Panc1 (cell line): ENCODE results near the gene KNCN. TPM values are rescaled to one million over a fixed set of nuclear protein-coding genes. Genes with fewer than 3 reads are reported as not detected.

Experiments
- ATAC-seq: fragments of 200-7000 bp; cut with Tn5 transposase; 2 replicates; pipeline ENCODE4 v1.9.1; 2020; ENCODE audit warnings: mild to moderate bottlenecking, moderate library complexity
- BruUV-seq: library from RNA; stranded (reverse); fragments of 400-500 nt; replicated peaks from 2 replicates; lab custom pipeline; 2021; lab: Mats Ljungman, UMichigan
- CTCF ChIA-PET: fragments of 300-600 bp; sonication (Branson Sonifier 250); formaldehyde crosslinking; loops from one replicate; lab custom pipeline; 2022; ENCODE audit warnings: antibody characterized with exemption; lab: Charles Lee
- POLR2A ChIA-PET: fragments of 300-600 bp; sonication (Branson Sonifier 250); formaldehyde crosslinking; loops from one replicate; lab custom pipeline; 2022; ENCODE audit warnings: antibody characterized with exemption; lab: Charles Lee
- DNase-seq: peaks from one replicate; pipeline ENCODE4 v3.0.0-alpha.2; 2010; ENCODE audit warnings: low read depth, low spot score
- H3K27ac ChIP-seq: 2 replicates; pipeline ENCODE4 v1.5.1; 2011; ENCODE audit warnings: mild to moderate bottlenecking, low read length, inconsistent platforms
- H3K27me3 ChIP-seq: fragments of 200-500 bp; sonication (Bioruptor generic); 2 replicates; pipeline ENCODE4 v1.6.0; 2014; ENCODE audit warnings: low read length, inconsistent platforms; ENCODE audit not compliant: control insufficient read depth, insufficient read depth
- H3K36me3 ChIP-seq: fragments of 200-500 bp; sonication (Bioruptor generic); 2 replicates; pipeline ENCODE4 v1.5.1; 2014; ENCODE audit warnings: inconsistent platforms, mild to moderate bottlenecking, low read length, moderate library complexity; ENCODE audit not compliant: control insufficient read depth, insufficient read depth
- H3K4me1 ChIP-seq: 2 replicates; pipeline ENCODE4 v1.5.1; 2011; ENCODE audit warnings: inconsistent platforms, mild to moderate bottlenecking, low read length, moderate library complexity; ENCODE audit not compliant: control insufficient read depth, insufficient read depth
- H3K4me3 ChIP-seq, 2 experiments: 2 replicates each; pipeline ENCODE4 v1.5.1; 2011 to 2012; ENCODE audit warnings: low read depth in 2 of 2, low read length in 2 of 2, mild to moderate bottlenecking in 2 of 2, inconsistent platforms in 1 of 2, moderate library complexity in 1 of 2
- H3K9me3 ChIP-seq: fragments of 200-500 bp; sonication (Bioruptor generic); 2 replicates; pipeline ENCODE4 v1.5.1; 2014; ENCODE audit warnings: low read depth, mild to moderate bottlenecking, inconsistent platforms, low read length, moderate library complexity; ENCODE audit not compliant: control insufficient read depth, insufficient read depth
- CTCF ChIP-seq: fragments of 450-650 bp; IDR thresholded peaks from 2 replicates; pipeline ENCODE4 v1.5.1; 2017; ENCODE audit warnings: mild to moderate bottlenecking
- POLR2AphosphoS5 ChIP-seq: IDR thresholded peaks from 2 replicates; pipeline ENCODE4 v1.6.1; 2012; ENCODE audit warnings: mild to moderate bottlenecking, low read depth, low read length, moderate library complexity
- REST ChIP-seq, 2 experiments: IDR thresholded peaks; 2 replicates each; pipeline ENCODE4 v1.6.1; 2011 to 2012; ENCODE audit warnings: low read depth in 2 of 2, control low read depth in 1 of 2, low read length in 1 of 2, mild to moderate bottlenecking in 1 of 2, moderate library complexity in 1 of 2; ENCODE audit not compliant: insufficient read depth in 1 of 2
- SIN3A ChIP-seq: IDR thresholded peaks from 2 replicates; pipeline ENCODE4 v1.6.1; 2012; ENCODE audit warnings: low read depth, mild to moderate bottlenecking, low read length, moderate library complexity, borderline replicate concordance; ENCODE audit not compliant: insufficient read depth
- TCF7L2 ChIP-seq: IDR thresholded peaks from 2 replicates; pipeline ENCODE4 v1.6.1; 2011; ENCODE audit warnings: mild to moderate bottlenecking, low read depth, low read length, inconsistent platforms
- in situ Hi-C: cut with HindIII; loops from 2 replicates; pipeline ENCODE4 v1.10.0; 2016; ENCODE audit warnings: low sequenced_read_pairs, low pct_unique_long_range_greater_than_20kb
- intact Hi-C: fragments of 100-400 bp; cut with micrococcal nuclease; formaldehyde crosslinking; loops from one replicate; pipeline ENCODE4 v1.10.0; 2022; ENCODE audit not compliant: unreplicated experiment
- total RNA-seq: library from RNA; stranded (reverse); gene quantifications from one replicate; pipeline ENCODE4 v1.2.1, GENCODE V29; 2021; ENCODE audit not compliant: unreplicated experiment

KNCN gene
- total RNA-seq, 1 experiment from 2014 or later: not detected

GRCh38 chr1:46596846-46597245, 45.4 kb upstream of the KNCN start:
- H3K36me3 ChIP-seq: no peaks in the 10 kb centered on the region
- H3K9me3 ChIP-seq: no peaks in the 10 kb centered on the region
- no peak overlapping the region for H3K27ac ChIP-seq
- no peak overlapping the region for H3K4me3 ChIP-seq
- no peak for DNase-seq
- no peaks in the 10 kb centered on the region for H3K27me3 ChIP-seq
- TF ChIP-seq REST (IDR thresholded peaks at IDR 0.05; ENCODE audit: insufficient read depth in 1 of 2, low read depth in 2 of 2, low read length in 1 of 2): no peak
- TF ChIP-seq TCF7L2: no peak
- no peak for TF ChIP-seq SIN3A
- TF ChIP-seq CTCF: no peak
- no peak for TF ChIP-seq POLR2AphosphoS5
- no peak for ATAC-seq
- intact Hi-C loops: no loop called here
- in situ Hi-C loops: no loop called here
- BruUV-seq: no TSS peak
- ChIA-PET CTCF (no interaction called here), POLR2A (interaction anchor here (0.8 kb wide), 1 partner anchor 34 kb away, joined by 3 read pairs; no protein-coding TSS in a partner anchor)
- no peaks in the 10 kb centered on the region for H3K4me1 ChIP-seq

GRCh38 chr1:46596036-46596435, 44.6 kb upstream of the KNCN start:
- CTCF ChIA-PET: no interaction called here
- POLR2A ChIA-PET: interaction anchor here (0.8 kb wide), 1 partner anchor 33 kb away, joined by 3 read pairs; no protein-coding TSS in a partner anchor

More at GRCh38 chr1:46596036-46596435, 44.6 kb upstream of the KNCN start:
- no peaks in the 10 kb centered on the region for H3K9me3 ChIP-seq
- H3K4me1 ChIP-seq: no peaks in the 10 kb centered on the region
- no peak overlapping the region for H3K27ac ChIP-seq
- no peaks in the 10 kb centered on the region for H3K27me3 ChIP-seq
- TF ChIP-seq CTCF (no peak), POLR2AphosphoS5 (no peak), TCF7L2 (no peak), SIN3A (no peak), REST (IDR thresholded peaks at IDR 0.05; ENCODE audit: insufficient read depth in 1 of 2, low read depth in 2 of 2, low read length in 1 of 2) (no peak)
- no peak overlapping the region for H3K4me3 ChIP-seq
- DNase-seq (no peak), ATAC-seq (no peak)
- intact Hi-C loops (no loop called here), in situ Hi-C loops (no loop called here)
- no TSS peak for BruUV-seq
- no peaks in the 10 kb centered on the region for H3K36me3 ChIP-seq
